H1 (cell line): ENCODE results near the gene LRRC49. TPM values are rescaled to one million over a fixed set of nuclear protein-coding genes. Genes with fewer than 3 reads are reported as not detected.

Source experiments
- CBX5 ChIP-seq: fragments of 300-800, 300-1000 bp; sonication (generic); IDR thresholded peaks from 2 replicates; pipeline ENCODE4 v1.7.1; 2016; ENCODE audit warnings: antibody characterized with exemption, low read length, low read depth
- CEBPB ChIP-seq: IDR thresholded peaks from 2 replicates; pipeline ENCODE4 v1.6.1; 2012; ENCODE audit warnings: low read depth, low read length
- FOSL1 ChIP-seq: IDR thresholded peaks from 2 replicates; pipeline ENCODE4 v1.6.1; 2011; ENCODE audit warnings: mild to moderate bottlenecking, low read depth, low read length, moderate library complexity; ENCODE audit not compliant: insufficient read depth
- KDM4A ChIP-seq: IDR thresholded peaks from one replicate; pipeline ENCODE4 v1.7.1; 2012; ENCODE audit warnings: low read depth, mild to moderate bottlenecking, moderate library complexity, low read length, inconsistent platforms; ENCODE audit not compliant: severe bottlenecking
- MAFK ChIP-seq: IDR thresholded peaks from 2 replicates; pipeline ENCODE4 v1.6.1; 2012; ENCODE audit warnings: low read depth, mild to moderate bottlenecking, improper control_type of control experiment, low read length
- RBBP5 ChIP-seq: IDR thresholded peaks from 2 replicates; pipeline ENCODE4 v1.7.1; 2012; ENCODE audit warnings: low read depth, mild to moderate bottlenecking, inconsistent platforms, low read length, moderate library complexity, borderline replicate concordance
- SIRT6 ChIP-seq: IDR thresholded peaks from one replicate; pipeline ENCODE4 v1.7.1; 2012; ENCODE audit warnings: low read length, inconsistent platforms
- SP2 ChIP-seq: IDR thresholded peaks from 2 replicates; pipeline ENCODE4 v1.6.1; 2012; ENCODE audit warnings: mild to moderate bottlenecking, low read length, inconsistent platforms
- polyA plus RNA-seq, 7 experiments: library from polyadenylated mRNA; depleted of rRNA in 3 of 7; stranded (reverse) in 5 of 7; unstranded in 2 of 7; fragments of >200 nt in 5 of 7; fragments of 200-250 nt in 2 of 7; gene quantifications; 1 replicate in 5 of 7; 2 replicates in 1 of 7; 4 replicates in 1 of 7; pipeline versions ENCODE4 v1.2.1 to v1.2.3, GENCODE V29; 2011 to 2013; ENCODE audit warnings: missing spikeins in 2 of 7, mixed read lengths in 2 of 7
- total RNA-seq: library from RNA; stranded (reverse); fragmentation: NEBNext Ultra II Directional; extraction: Animal tissue kit (Norgen Biotek cat#: 25700); gene quantifications from 2 replicates; pipeline ENCODE4 v1.2.1, GENCODE V29; 2021
- TF ChIP-seq, protein P1 (sequence below): fragments of 300-600 bp; sonication (generic); IDR thresholded peaks from 2 replicates; pipeline ENCODE4 v1.7.1; 2012; ENCODE audit warnings: low read length, moderate library complexity, mild to moderate bottlenecking, inconsistent platforms; ENCODE audit not compliant: insufficient replicate concordance

Gene LRRC49
- total and polyA plus RNA-seq, 2 of the 8 experiments (the other 6 are each of a cell fraction or from before 2014, with no cell fraction given): 5.0 to 10.4 TPM

- TF ChIP-seq, protein P1, sequence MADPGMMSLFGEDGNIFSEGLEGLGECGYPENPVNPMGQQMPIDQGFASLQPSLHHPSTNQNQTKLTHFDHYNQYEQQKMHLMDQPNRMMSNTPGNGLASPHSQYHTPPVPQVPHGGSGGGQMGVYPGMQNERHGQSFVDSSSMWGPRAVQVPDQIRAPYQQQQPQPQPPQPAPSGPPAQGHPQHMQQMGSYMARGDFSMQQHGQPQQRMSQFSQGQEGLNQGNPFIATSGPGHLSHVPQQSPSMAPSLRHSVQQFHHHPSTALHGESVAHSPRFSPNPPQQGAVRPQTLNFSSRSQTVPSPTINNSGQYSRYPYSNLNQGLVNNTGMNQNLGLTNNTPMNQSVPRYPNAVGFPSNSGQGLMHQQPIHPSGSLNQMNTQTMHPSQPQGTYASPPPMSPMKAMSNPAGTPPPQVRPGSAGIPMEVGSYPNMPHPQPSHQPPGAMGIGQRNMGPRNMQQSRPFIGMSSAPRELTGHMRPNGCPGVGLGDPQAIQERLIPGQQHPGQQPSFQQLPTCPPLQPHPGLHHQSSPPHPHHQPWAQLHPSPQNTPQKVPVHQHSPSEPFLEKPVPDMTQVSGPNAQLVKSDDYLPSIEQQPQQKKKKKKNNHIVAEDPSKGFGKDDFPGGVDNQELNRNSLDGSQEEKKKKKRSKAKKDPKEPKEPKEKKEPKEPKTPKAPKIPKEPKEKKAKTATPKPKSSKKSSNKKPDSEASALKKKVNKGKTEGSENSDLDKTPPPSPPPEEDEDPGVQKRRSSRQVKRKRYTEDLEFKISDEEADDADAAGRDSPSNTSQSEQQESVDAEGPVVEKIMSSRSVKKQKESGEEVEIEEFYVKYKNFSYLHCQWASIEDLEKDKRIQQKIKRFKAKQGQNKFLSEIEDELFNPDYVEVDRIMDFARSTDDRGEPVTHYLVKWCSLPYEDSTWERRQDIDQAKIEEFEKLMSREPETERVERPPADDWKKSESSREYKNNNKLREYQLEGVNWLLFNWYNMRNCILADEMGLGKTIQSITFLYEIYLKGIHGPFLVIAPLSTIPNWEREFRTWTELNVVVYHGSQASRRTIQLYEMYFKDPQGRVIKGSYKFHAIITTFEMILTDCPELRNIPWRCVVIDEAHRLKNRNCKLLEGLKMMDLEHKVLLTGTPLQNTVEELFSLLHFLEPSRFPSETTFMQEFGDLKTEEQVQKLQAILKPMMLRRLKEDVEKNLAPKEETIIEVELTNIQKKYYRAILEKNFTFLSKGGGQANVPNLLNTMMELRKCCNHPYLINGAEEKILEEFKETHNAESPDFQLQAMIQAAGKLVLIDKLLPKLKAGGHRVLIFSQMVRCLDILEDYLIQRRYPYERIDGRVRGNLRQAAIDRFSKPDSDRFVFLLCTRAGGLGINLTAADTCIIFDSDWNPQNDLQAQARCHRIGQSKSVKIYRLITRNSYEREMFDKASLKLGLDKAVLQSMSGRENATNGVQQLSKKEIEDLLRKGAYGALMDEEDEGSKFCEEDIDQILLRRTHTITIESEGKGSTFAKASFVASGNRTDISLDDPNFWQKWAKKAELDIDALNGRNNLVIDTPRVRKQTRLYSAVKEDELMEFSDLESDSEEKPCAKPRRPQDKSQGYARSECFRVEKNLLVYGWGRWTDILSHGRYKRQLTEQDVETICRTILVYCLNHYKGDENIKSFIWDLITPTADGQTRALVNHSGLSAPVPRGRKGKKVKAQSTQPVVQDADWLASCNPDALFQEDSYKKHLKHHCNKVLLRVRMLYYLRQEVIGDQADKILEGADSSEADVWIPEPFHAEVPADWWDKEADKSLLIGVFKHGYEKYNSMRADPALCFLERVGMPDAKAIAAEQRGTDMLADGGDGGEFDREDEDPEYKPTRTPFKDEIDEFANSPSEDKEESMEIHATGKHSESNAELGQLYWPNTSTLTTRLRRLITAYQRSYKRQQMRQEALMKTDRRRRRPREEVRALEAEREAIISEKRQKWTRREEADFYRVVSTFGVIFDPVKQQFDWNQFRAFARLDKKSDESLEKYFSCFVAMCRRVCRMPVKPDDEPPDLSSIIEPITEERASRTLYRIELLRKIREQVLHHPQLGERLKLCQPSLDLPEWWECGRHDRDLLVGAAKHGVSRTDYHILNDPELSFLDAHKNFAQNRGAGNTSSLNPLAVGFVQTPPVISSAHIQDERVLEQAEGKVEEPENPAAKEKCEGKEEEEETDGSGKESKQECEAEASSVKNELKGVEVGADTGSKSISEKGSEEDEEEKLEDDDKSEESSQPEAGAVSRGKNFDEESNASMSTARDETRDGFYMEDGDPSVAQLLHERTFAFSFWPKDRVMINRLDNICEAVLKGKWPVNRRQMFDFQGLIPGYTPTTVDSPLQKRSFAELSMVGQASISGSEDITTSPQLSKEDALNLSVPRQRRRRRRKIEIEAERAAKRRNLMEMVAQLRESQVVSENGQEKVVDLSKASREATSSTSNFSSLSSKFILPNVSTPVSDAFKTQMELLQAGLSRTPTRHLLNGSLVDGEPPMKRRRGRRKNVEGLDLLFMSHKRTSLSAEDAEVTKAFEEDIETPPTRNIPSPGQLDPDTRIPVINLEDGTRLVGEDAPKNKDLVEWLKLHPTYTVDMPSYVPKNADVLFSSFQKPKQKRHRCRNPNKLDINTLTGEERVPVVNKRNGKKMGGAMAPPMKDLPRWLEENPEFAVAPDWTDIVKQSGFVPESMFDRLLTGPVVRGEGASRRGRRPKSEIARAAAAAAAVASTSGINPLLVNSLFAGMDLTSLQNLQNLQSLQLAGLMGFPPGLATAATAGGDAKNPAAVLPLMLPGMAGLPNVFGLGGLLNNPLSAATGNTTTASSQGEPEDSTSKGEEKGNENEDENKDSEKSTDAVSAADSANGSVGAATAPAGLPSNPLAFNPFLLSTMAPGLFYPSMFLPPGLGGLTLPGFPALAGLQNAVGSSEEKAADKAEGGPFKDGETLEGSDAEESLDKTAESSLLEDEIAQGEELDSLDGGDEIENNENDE: no peak
- TF ChIP-seq MAFK: no peak
- TF ChIP-seq CBX5: no peak
- TF ChIP-seq SP2: no peak
- TF ChIP-seq KDM4A: no peak
- no peak for TF ChIP-seq RBBP5
- TF ChIP-seq CEBPB: no peak
- TF ChIP-seq SIRT6: no peak
- TF ChIP-seq FOSL1: no peak
Measured at GRCh38 chr15:70867911-70868467, 24.6 kb upstream of the LRRC49 start (continued).
